HG02885 (cell line): ENCODE results near the gene HAT1.

ENCODE experiments used
- ATAC-seq: cut with Tn5 transposase; IDR thresholded peaks from one replicate; pipeline ENCODE4 v1.9.1; 2021; ENCODE audit warnings: mild to moderate bottlenecking; ENCODE audit not compliant: unreplicated experiment, poor library complexity

HAT1 gene

DNA sequence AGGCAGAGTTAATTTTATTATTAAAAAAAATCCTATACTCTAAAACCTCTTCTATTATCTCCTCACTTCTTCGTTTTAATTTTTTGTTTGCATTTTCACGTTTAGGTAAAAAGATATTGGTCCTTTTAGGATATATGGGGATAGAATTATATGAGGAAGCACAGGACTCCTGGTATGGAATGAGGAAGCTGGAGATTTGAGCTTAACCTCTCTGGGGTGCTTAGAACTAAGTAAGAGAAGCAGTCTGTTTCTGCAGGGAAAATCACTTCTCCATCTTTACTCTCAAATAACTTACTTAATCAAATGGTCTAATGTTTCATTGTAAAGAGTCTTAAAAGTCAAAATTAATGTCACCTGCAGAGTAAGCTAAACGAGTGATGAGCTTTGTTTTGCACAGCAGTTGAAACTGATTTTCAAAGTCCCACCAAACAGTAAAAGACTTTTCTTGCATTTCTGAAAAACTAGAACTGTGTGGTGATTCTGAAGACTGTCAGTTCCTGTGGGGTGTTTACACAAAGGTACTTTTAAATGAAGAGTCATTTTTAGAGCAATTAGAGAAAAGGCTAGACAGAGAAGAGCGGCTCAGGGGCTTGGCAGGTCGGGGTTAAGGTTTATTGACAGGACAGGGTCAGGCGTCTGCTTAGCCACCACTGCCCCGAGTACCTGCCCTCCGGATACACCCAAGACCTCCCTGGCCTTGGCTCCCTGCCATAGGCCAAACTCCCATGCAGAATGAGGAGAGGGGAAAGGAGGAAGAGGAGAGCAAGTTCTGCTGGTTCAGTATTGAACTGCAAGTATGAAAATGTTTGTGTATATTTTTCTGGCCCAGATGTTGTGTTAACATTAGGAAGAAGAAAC lies 99.0 kb downstream of the HAT1 start:
- no peak for ATAC-seq

DNA sequence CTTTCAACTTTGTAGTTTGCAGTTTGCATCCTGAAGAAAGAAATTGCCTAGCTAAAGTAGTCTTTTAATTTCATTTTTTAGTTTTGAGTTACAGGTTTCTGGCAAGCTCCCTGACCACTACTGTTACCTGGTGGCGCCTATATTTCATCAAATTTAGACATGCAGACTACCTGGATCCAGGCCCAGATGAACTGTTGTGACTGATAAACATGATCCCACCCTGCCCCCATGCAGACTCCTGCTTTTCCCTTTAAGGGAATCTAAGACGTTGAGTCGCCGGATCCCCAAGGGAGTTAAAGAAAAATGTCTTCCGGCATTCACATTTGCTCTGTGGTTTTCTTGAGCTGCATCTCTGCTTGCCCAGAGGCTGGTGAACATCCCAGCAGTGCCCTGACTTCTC lies 99.7 kb downstream of the HAT1 start:
- no peak for ATAC-seq

- no peak for ATAC-seq
These were observed 109.3 kb downstream of the HAT1 start for GRCh38 chr2:172031536-172031935.
